ENCODE data around the gene CEP152.

GRCh38 chr15:48754011-48754410 lies 56.9 kb downstream of the CEP152 start:
- TF ChIP-seq CTCF (IDR thresholded peaks at IDR 0.05; ENCODE audit: insufficient read depth, low read length) (no peak), POLR2AphosphoS5 (IDR thresholded peaks at IDR 0.05; ENCODE audit: low read depth) (no peak), REST (IDR thresholded peaks at IDR 0.05; ENCODE audit: insufficient replicate concordance, low read depth) (no peak), SPI1 (IDR thresholded peaks at IDR 0.05; ENCODE audit: borderline replicate concordance, low read depth) (no peak)
